Endothelial cell of umbilical vein (primary cell): Measurements from ENCODE around the gene RND3. TPM values are rescaled to one million over a fixed set of nuclear protein-coding genes. Genes with fewer than 3 reads are reported as not detected.

Experiments
- BruUV-seq: library from RNA; stranded (reverse); fragments of 400-500 nt; replicated peaks from 2 replicates; lab custom pipeline; 2021; lab: Mats Ljungman, UMichigan
- CTCF ChIA-PET: fragments of 300-600, 350-600 bp; sonication (Branson Sonifier 250); formaldehyde crosslinking; loops from one replicate; lab custom pipeline; 2021; ENCODE audit warnings: antibody characterized with exemption, inconsistent platforms; lab: Charles Lee
- POLR2A ChIA-PET: fragments of 300-600, 350-600 bp; sonication (Branson Sonifier 250); formaldehyde crosslinking; loops from one replicate; lab custom pipeline; 2021; ENCODE audit warnings: antibody characterized with exemption, inconsistent platforms; lab: Charles Lee
- DNase-seq: peaks from one replicate; pipeline ENCODE4 v3.0.0-alpha.2; 2011; ENCODE audit warnings: low read depth, low spot score
- FAIRE-seq: peaks from 2 replicates; lab custom pipeline; 2011; peaks lifted over from hg19 to GRCh38; lab: Jason Lieb, UNC
- H2AFZ ChIP-seq: 2 replicates; pipeline ENCODE4 v1.6.0; 2012; ENCODE audit warnings: low read depth, low read length, control low read depth, inconsistent platforms
- H3K27ac ChIP-seq: 2 replicates; pipeline ENCODE4 v1.5.1; 2011; ENCODE audit warnings: low read depth, mild to moderate bottlenecking, control low read depth, low read length, moderate library complexity; ENCODE audit not compliant: insufficient read depth
- H3K27me3 ChIP-seq, 2 experiments: 2 replicates each; pipeline versions ENCODE4 v1.6.0 to v1.6.1; 2011; ENCODE audit warnings: low read length in 2 of 2, mixed read lengths in 1 of 2; ENCODE audit not compliant: control insufficient read depth in 2 of 2, insufficient read depth in 2 of 2
- H3K36me3 ChIP-seq, 2 experiments: 2 replicates in 1 of 2; 3 replicates in 1 of 2; pipeline ENCODE4 v1.5.1; 2011; ENCODE audit warnings: low read length in 2 of 2, mild to moderate bottlenecking in 1 of 2, moderate library complexity in 1 of 2; ENCODE audit not compliant: control insufficient read depth in 2 of 2, insufficient read depth in 2 of 2; ENCODE audit errors: extremely low read depth in 1 of 2
- H3K4me1 ChIP-seq: 3 replicates; pipeline ENCODE4 v1.5.1; 2011; ENCODE audit warnings: mild to moderate bottlenecking, low read length; ENCODE audit not compliant: control insufficient read depth, insufficient read depth; ENCODE audit errors: extremely low read depth
- H3K4me2 ChIP-seq: 2 replicates; pipeline ENCODE4 v1.6.1; 2011; ENCODE audit warnings: low read length, control low read depth, mixed read lengths; ENCODE audit not compliant: insufficient read depth
- H3K4me3 ChIP-seq, 3 experiments: fragments of 200-600 bp in 1 of 3; sonication (generic), shearing (Covaris generic) in 1 of 3; replicated peaks in 1 of 3; 2 replicates each; pipeline ENCODE4 v1.5.1; 2011 to 2016; ENCODE audit warnings: control low read depth in 3 of 3, low read length in 3 of 3, mild to moderate bottlenecking in 2 of 3, inconsistent platforms in 1 of 3, low read depth in 1 of 3, moderate library complexity in 1 of 3; ENCODE audit not compliant: insufficient read depth in 1 of 3
- H3K79me2 ChIP-seq: 2 replicates; pipeline ENCODE4 v1.6.0; 2012; ENCODE audit warnings: low read length, inconsistent platforms; ENCODE audit not compliant: control insufficient read depth, insufficient read depth
- H3K9ac ChIP-seq: replicated peaks from 2 replicates; pipeline ENCODE3; 2011; ENCODE audit warnings: low read length, control low read depth; ENCODE audit not compliant: insufficient read depth; ENCODE audit errors: extremely low read depth
- H3K9me1 ChIP-seq: replicated peaks from 3 replicates; pipeline ENCODE4 v1.6.0; 2011; ENCODE audit warnings: mild to moderate bottlenecking, low read length; ENCODE audit not compliant: control insufficient read depth, insufficient read depth; ENCODE audit errors: extremely low read depth
- H3K9me3 ChIP-seq: replicated peaks from 2 replicates; pipeline ENCODE4 v1.5.1; 2012; ENCODE audit warnings: low read length, inconsistent platforms; ENCODE audit not compliant: control insufficient read depth, insufficient read depth
- H4K20me1 ChIP-seq: replicated peaks from 2 replicates; pipeline ENCODE3; 2011; ENCODE audit warnings: mild to moderate bottlenecking, low read length; ENCODE audit not compliant: control insufficient read depth, insufficient read depth; ENCODE audit errors: extremely low read depth
- CTCF ChIP-seq, 2 donors: IDR thresholded peaks; 1 replicate in 1 of 2; 2 replicates in 1 of 2; pipeline ENCODE4 v1.5.1; 2011; ENCODE audit warnings: low read length in 2 of 2, mild to moderate bottlenecking in 2 of 2, moderate library complexity in 2 of 2, control low read depth in 1 of 2, inconsistent platforms in 1 of 2, low read depth in 1 of 2; ENCODE audit not compliant: insufficient read depth in 1 of 2; ENCODE audit errors: extremely low read depth in 1 of 2
- EZH2 ChIP-seq: IDR thresholded peaks from 2 replicates; pipeline ENCODE4 v1.6.1; 2012; ENCODE audit warnings: borderline replicate concordance, low read depth, mild to moderate bottlenecking, moderate library complexity, low read length, inconsistent platforms; ENCODE audit not compliant: severe bottlenecking
- GATA2 ChIP-seq: IDR thresholded peaks from 2 replicates; pipeline ENCODE4 v1.7.0; 2011; ENCODE audit warnings: low read depth, mild to moderate bottlenecking, moderate library complexity, mixed read lengths, low read length; ENCODE audit not compliant: insufficient read length, insufficient read depth
- JUN ChIP-seq: IDR thresholded peaks from 2 replicates; pipeline ENCODE4 v1.6.1; 2011; ENCODE audit warnings: borderline replicate concordance, low read depth; ENCODE audit not compliant: insufficient read length, insufficient read depth
- POLR2A ChIP-seq: IDR thresholded peaks from 2 replicates; pipeline ENCODE4 v1.6.1; 2012; ENCODE audit warnings: low read depth, mild to moderate bottlenecking, control low read depth, low read length
- POLR2AphosphoS5 ChIP-seq: IDR thresholded peaks from 2 replicates; pipeline ENCODE4 v1.6.1; 2012; ENCODE audit warnings: low read depth, mild to moderate bottlenecking, control low read depth, low read length, moderate library complexity; ENCODE audit not compliant: insufficient read depth
- dilution Hi-C: fragments of 300-500 bp; cut with MboI; formaldehyde crosslinking; loops from one replicate; pipeline ENCODE4 v1.15.0; 2019; ENCODE audit warnings: low sequenced_read_pairs; ENCODE audit not compliant: extremely low pct_ligation_motif_present
- intact Hi-C: fragments of 100-400 bp; cut with micrococcal nuclease; formaldehyde crosslinking; loops from one replicate; pipeline ENCODE4 v1.10.0; 2022
- polyA plus RNA-seq, 4 experiments: library from polyadenylated mRNA; depleted of rRNA in 3 of 4; stranded (reverse) in 3 of 4; unstranded in 1 of 4; fragments of >200 nt; gene quantifications; 2 replicates each; pipeline versions ENCODE4 v1.2.1 to v1.2.3, GENCODE V29; 2011 to 2012; ENCODE audit warnings: missing spikeins in 1 of 4
- total RNA-seq: library from RNA; stranded (reverse); gene quantifications from 2 replicates; pipeline ENCODE4 v1.2.3, GENCODE V29; 2021
- TF ChIP-seq, protein P1 (sequence below): IDR thresholded peaks from 2 replicates; pipeline ENCODE4 v1.6.1; 2011; ENCODE audit not compliant: insufficient read depth, insufficient read length

The RND3 gene
- total and polyA plus RNA-seq, 2 donors (not counting 3 experiments of a cell fraction or from before 2014, with no cell fraction given): 53.3 to 158 TPM

- peaks cover 92% of the 10 kb centered on the region for H3K4me1 ChIP-seq
- H3K4me2 ChIP-seq: peak overlapping the region; percentile 94
- intact Hi-C loops: loop anchor here (10.0 kb wide), 1 partner anchor 495 kb away; no protein-coding TSS in a partner anchor
- DNase-seq (peak; percentile 49), FAIRE-seq (no peak)
- no peak overlapping the region for H2AFZ ChIP-seq
- H3K9ac ChIP-seq: peak overlapping the region; percentile 66
- no peaks in the 10 kb centered on the region for H3K9me3 ChIP-seq
- peak overlapping the region; percentile 83 for H3K27ac ChIP-seq
- dilution Hi-C loops: loop anchor here (25.0 kb wide), 1 partner anchor 343 kb away; no protein-coding TSS in a partner anchor
- CTCF ChIA-PET: interaction anchor here (1.7 to 2.2 kb wide), 2 partner anchors 12 to 56 kb away, joined by 6 to 10 read pairs; no protein-coding TSS in a partner anchor
- TF ChIP-seq EZH2 (no peak), POLR2A (peak; percentile 29), JUN (no peak), GATA2 (no peak), POLR2AphosphoS5 (peak; percentile 51), CTCF (IDR thresholded peaks at IDR 0.05; ENCODE audit: extremely low read depth in 1 of 2, insufficient read depth in 1 of 2, low read depth in 1 of 2, low read length in 2 of 2) (no peak)
- TF ChIP-seq, protein P1, sequence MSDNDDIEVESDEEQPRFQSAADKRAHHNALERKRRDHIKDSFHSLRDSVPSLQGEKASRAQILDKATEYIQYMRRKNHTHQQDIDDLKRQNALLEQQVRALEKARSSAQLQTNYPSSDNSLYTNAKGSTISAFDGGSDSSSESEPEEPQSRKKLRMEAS: no peak
- POLR2A ChIA-PET: interaction anchor here (1.4 to 1.7 kb wide), 2 partner anchors 13 to 681 kb away, joined by 3 to 6 read pairs; no protein-coding TSS in a partner anchor
- peak overlapping the region in 1 of 3 experiments; percentile 41 for H3K4me3 ChIP-seq
- H4K20me1 ChIP-seq: peaks cover 27% of the 10 kb centered on the region
- H3K36me3 ChIP-seq: peaks cover 0 to 37% of the 10 kb centered on the region in 2 experiments
- H3K27me3 ChIP-seq: no peaks in the 10 kb centered on the region
- H3K9me1 ChIP-seq: no peaks in the 10 kb centered on the region
- BruUV-seq: no TSS peak
- H3K79me2 ChIP-seq: peaks cover 100% of the 10 kb centered on the region
Observed at GRCh38 chr2:150480241-150480640, 7.2 kb downstream of the RND3 start.
